Thoracic aorta (tissue), 2 donors: ENCODE results near the gene IGSF21. TPM values are rescaled to one million over a fixed set of nuclear protein-coding genes. Genes with fewer than 3 reads are reported as not detected.

ENCODE experiments used
- ATAC-seq: fragments of 150-250 bp; one replicate; pipeline ENCODE4 v1.8.0; 2017; ENCODE audit warnings: low read depth; ENCODE audit not compliant: insufficient number of reproducible peaks, low FRiP score
- DNase-seq: peaks from one replicate; pipeline ENCODE4 v3.0.0-alpha.2; 2020; ENCODE audit warnings: low spot score
- H3K27ac ChIP-seq, 2 donors: fragments of 200-600 bp; sonication (generic); 1 replicate in 1 of 2; 2 replicates in 1 of 2; pipeline ENCODE4 v1.5.1; 2016; ENCODE audit warnings: mild to moderate bottlenecking in 2 of 2, moderate library complexity in 2 of 2
- H3K27me3 ChIP-seq: fragments of 200-600 bp; sonication (generic); replicated peaks from 2 replicates; pipeline ENCODE4 v1.6.0; 2016; ENCODE audit warnings: mild to moderate bottlenecking; ENCODE audit not compliant: insufficient read depth
- H3K36me3 ChIP-seq: fragments of 200-600 bp; sonication (generic); one replicate; pipeline ENCODE4 v1.5.1; 2016
- H3K4me1 ChIP-seq, 2 donors: fragments of 200-600 bp; sonication (generic); 1 replicate in 1 of 2; 2 replicates in 1 of 2; pipeline versions ENCODE4 v1.5.1 to v1.6.0; 2016; ENCODE audit warnings: low read depth in 2 of 2, mild to moderate bottlenecking in 1 of 2; ENCODE audit not compliant: control insufficient read depth in 1 of 2
- H3K4me3 ChIP-seq: fragments of 200-600 bp; sonication (generic); 2 replicates; pipeline ENCODE4 v1.5.1; 2016; ENCODE audit warnings: mild to moderate bottlenecking
- H3K9me3 ChIP-seq: fragments of 200-600 bp; sonication (generic); 2 replicates; pipeline ENCODE4 v1.5.1; 2016
- total RNA-seq, 2 donors: library from RNA; depleted of rRNA; stranded (reverse); fragments of >200 nt; gene quantifications; one replicate each; pipeline versions ENCODE4 v1.1.0 to v1.2.3, GENCODE V29; 2016
- TF ChIP-seq, protein P1 (sequence below): fragments of 200-600 bp; sonication (generic); IDR thresholded peaks from one replicate; pipeline ENCODE4 v1.5.1; 2019; ENCODE audit warnings: antibody characterized with exemption

IGSF21 gene
- total RNA-seq, 2 donors from 2014 or later, result 5.0 to 10.9 TPM

DNA sequence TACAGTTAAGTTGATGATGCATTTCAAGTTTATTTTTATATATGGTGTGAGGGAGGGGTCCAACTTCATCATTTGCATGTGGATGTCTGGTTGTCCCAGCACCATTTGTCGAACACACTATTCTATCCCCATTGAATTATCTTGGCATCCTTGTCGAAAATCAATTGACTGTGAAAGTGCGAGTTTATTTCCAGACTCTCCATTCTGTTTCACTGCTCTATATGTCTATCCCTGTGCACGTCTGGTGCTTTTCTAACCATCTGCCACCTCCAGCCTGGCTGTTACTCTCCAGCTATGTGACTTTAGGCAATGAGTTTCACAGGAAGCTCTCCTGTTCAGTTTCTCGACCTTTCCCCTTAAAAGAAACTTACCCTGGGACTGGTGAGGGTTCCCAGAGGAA, 236.0 kb downstream of the IGSF21 start:
- TF ChIP-seq, protein P1, sequence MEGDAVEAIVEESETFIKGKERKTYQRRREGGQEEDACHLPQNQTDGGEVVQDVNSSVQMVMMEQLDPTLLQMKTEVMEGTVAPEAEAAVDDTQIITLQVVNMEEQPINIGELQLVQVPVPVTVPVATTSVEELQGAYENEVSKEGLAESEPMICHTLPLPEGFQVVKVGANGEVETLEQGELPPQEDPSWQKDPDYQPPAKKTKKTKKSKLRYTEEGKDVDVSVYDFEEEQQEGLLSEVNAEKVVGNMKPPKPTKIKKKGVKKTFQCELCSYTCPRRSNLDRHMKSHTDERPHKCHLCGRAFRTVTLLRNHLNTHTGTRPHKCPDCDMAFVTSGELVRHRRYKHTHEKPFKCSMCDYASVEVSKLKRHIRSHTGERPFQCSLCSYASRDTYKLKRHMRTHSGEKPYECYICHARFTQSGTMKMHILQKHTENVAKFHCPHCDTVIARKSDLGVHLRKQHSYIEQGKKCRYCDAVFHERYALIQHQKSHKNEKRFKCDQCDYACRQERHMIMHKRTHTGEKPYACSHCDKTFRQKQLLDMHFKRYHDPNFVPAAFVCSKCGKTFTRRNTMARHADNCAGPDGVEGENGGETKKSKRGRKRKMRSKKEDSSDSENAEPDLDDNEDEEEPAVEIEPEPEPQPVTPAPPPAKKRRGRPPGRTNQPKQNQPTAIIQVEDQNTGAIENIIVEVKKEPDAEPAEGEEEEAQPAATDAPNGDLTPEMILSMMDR, result no peak
- Histone ChIP-seq H3K4me1 (no peaks in the 10 kb centered on the region), H3K9me3 (no peaks in the 10 kb centered on the region), H3K36me3 (no peaks in the 10 kb centered on the region), H3K27me3 (no peaks in the 10 kb centered on the region), H3K27ac (no peak overlapping the region), H3K4me3 (no peak overlapping the region)
- DNase-seq (no peak), ATAC-seq (no peak)

DNA sequence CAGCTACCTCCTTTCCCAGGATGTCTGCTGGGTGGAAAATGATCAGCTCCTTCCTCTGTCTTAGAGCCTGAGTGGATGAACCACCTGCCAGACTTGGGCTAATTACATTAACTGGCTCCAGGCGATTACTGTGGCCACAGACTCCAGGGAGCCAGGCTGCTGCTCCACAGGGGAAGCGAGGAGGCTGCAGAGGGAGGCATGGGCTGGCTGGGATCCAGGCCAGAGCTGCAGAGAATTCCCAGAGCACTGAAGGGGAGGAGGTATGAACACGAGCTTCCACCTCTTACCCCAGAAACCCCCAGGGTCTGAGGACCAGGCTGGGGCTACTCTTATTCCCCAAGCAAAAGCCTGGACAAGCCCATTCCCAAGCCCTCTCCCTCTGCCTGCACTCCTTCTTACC, 237.2 kb downstream of the IGSF21 start:
- H3K9me3 ChIP-seq, result no peaks in the 10 kb centered on the region
- no peak overlapping the region for H3K27ac ChIP-seq
- H3K27me3 ChIP-seq, result no peaks in the 10 kb centered on the region
- no peaks in the 10 kb centered on the region for H3K4me1 ChIP-seq
- DNase-seq (no peak), ATAC-seq (no peak)
- H3K36me3 ChIP-seq, result no peaks in the 10 kb centered on the region
- TF ChIP-seq, protein P1, result no peak
- no peak overlapping the region for H3K4me3 ChIP-seq

DNA sequence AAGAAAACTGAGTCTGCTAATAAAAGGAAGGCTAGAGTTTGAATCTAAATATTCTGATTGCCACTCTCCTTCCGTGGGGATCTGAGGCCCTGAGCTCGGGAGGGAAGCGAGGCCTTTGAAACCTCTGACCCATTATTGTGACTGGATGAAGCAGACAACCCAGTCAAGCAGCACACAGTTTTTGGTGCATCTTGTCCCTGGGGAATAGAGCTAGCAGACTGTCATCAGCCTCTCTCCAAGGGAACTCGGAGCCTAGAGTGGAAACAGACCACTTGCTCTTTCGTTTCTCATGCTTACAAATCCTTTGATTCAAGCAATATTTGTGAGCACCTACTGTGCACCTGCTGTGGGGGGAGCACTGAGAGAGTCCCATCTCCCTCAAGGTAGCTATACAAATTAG, 240.0 kb downstream of the IGSF21 start:
- Histone ChIP-seq H3K9me3 (no peaks in the 10 kb centered on the region), H3K36me3 (no peaks in the 10 kb centered on the region), H3K27ac (no peak overlapping the region), H3K4me1 (no peaks in the 10 kb centered on the region), H3K27me3 (no peaks in the 10 kb centered on the region), H3K4me3 (no peak overlapping the region)
- ATAC-seq, result no peak
- DNase-seq, result no peak
- TF ChIP-seq, protein P1, result no peak

DNA sequence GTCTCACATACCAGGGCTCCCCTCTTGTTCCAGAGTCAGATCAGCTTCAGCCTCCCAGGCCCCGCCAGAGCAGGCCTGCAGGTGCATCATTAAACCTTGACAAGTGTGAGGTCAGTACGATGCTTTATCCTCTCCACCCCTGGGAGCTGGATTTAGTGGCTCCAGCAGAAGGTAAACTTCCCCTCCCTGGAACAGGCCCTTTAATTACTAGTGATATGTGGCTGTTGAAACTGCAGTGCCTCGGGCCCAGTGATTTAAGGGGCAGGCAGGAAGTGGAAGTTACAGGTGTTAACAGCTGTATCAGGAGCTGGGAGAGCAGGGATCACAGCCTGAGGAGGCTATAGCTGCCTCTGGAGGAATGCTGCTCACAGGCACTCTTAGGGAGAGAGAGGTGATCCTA, 240.8 kb downstream of the IGSF21 start:
- H3K36me3 ChIP-seq, result no peaks in the 10 kb centered on the region
- TF ChIP-seq, protein P1, result no peak
- no peak overlapping the region for H3K4me3 ChIP-seq
- no peak for ATAC-seq
- H3K4me1 ChIP-seq, result no peaks in the 10 kb centered on the region
- H3K27me3 ChIP-seq, result no peaks in the 10 kb centered on the region
- DNase-seq, result no peak
- no peak overlapping the region for H3K27ac ChIP-seq
- no peaks in the 10 kb centered on the region for H3K9me3 ChIP-seq

DNA sequence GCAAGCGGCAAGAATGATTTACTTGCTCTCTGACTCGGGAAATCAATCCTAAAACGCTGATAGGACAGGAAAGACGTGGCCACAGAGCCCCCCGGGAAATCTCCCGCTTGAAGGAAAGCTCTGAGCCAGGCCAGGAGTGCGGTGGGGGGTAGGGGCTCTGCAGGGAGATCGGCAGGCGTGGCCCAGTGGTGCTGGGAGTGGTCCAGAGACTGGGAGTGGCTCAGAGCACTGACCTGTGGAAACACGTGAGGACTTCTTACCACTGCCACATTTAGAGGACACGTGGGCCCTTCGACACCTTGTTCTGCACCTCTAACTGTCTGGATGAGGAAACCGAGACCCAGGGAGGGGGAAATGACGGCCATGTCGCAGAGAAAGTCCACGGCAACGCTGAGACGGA, 243.1 kb downstream of the IGSF21 start:
- H3K4me3 ChIP-seq, result no peak overlapping the region
- DNase-seq (no peak), ATAC-seq (no peak)
- TF ChIP-seq, protein P1, result no peak
- H3K27me3 ChIP-seq, result no peaks in the 10 kb centered on the region
- H3K36me3 ChIP-seq, result no peaks in the 10 kb centered on the region
- no peaks in the 10 kb centered on the region for H3K4me1 ChIP-seq
- no peak overlapping the region for H3K27ac ChIP-seq
- no peaks in the 10 kb centered on the region for H3K9me3 ChIP-seq
